ENCODE measurements around the gene PHRF1.

Gene PHRF1

GRCh38 chr11:592501-592900 is 16.2 kb downstream of the PHRF1 start:
- H3K27ac ChIP-seq (ENCODE audit: low read depth, low read length): no peak overlapping the region
- H3K4me1 ChIP-seq (ENCODE audit: control insufficient read depth, insufficient read depth, low read length, unreplicated experiment): peaks cover 8% of the 10 kb centered on the region
- peaks cover 29% of the 10 kb centered on the region for H3K36me3 ChIP-seq (ENCODE audit: insufficient read depth, low read length)

GRCh38 chr11:592918-593317 is 16.6 kb downstream of the PHRF1 start:
- no peak overlapping the region for H2AFZ ChIP-seq (ENCODE audit: low read length, unreplicated experiment)
- H3K36me3 ChIP-seq (ENCODE audit: insufficient read depth, low read length): peaks cover 29% of the 10 kb centered on the region
- no peaks in the 10 kb centered on the region for H3K27me3 ChIP-seq (ENCODE audit: insufficient read depth, low read length)

More at GRCh38 chr11:592501-592900, 16.2 kb downstream of the PHRF1 start:
- H3K79me2 ChIP-seq (ENCODE audit: control insufficient read depth, insufficient read depth, low read length, unreplicated experiment): peaks cover 44% of the 10 kb centered on the region
- no peak overlapping the region for H3K4me3 ChIP-seq (ENCODE audit: low read depth, low read length)
- no peak overlapping the region for H2AFZ ChIP-seq (ENCODE audit: low read length, unreplicated experiment)
- H3K27me3 ChIP-seq (ENCODE audit: insufficient read depth, low read length): no peaks in the 10 kb centered on the region

GRCh38 chr11:593347-593746 is 17.1 kb downstream of the PHRF1 start:
- Histone ChIP-seq H2AFZ (ENCODE audit: low read length, unreplicated experiment) (no peak overlapping the region), H3K4me1 (ENCODE audit: control insufficient read depth, insufficient read depth, low read length, unreplicated experiment) (peaks cover under 1% of the 10 kb centered on the region), H3K27ac (ENCODE audit: low read depth, low read length) (no peak overlapping the region), H3K27me3 (ENCODE audit: insufficient read depth, low read length) (no peaks in the 10 kb centered on the region), H3K36me3 (ENCODE audit: insufficient read depth, low read length) (peaks cover 29% of the 10 kb centered on the region), H3K4me3 (ENCODE audit: low read depth, low read length) (no peak overlapping the region), H3K79me2 (ENCODE audit: control insufficient read depth, insufficient read depth, low read length, unreplicated experiment) (peaks cover 44% of the 10 kb centered on the region)

More at GRCh38 chr11:592918-593317, 16.6 kb downstream of the PHRF1 start:
- H3K27ac ChIP-seq (ENCODE audit: low read depth, low read length): no peak overlapping the region
- H3K4me1 ChIP-seq (ENCODE audit: control insufficient read depth, insufficient read depth, low read length, unreplicated experiment): peaks cover 4% of the 10 kb centered on the region
- peaks cover 44% of the 10 kb centered on the region for H3K79me2 ChIP-seq (ENCODE audit: control insufficient read depth, insufficient read depth, low read length, unreplicated experiment)
- H3K4me3 ChIP-seq (ENCODE audit: low read depth, low read length): no peak overlapping the region

- H3K36me3 ChIP-seq (ENCODE audit: insufficient read depth, low read length): peaks cover 33% of the 10 kb centered on the region
- no peaks in the 10 kb centered on the region for H3K27me3 ChIP-seq (ENCODE audit: insufficient read depth, low read length)
- H3K27ac ChIP-seq (ENCODE audit: low read depth, low read length): no peak overlapping the region
- H3K4me1 ChIP-seq (ENCODE audit: control insufficient read depth, insufficient read depth, low read length, unreplicated experiment): no peaks in the 10 kb centered on the region
- H3K79me2 ChIP-seq (ENCODE audit: control insufficient read depth, insufficient read depth, low read length, unreplicated experiment): peaks cover 28% of the 10 kb centered on the region
- no peak overlapping the region for H2AFZ ChIP-seq (ENCODE audit: low read length, unreplicated experiment)
- H3K4me3 ChIP-seq (ENCODE audit: low read depth, low read length): no peak overlapping the region
Observed at GRCh38 chr11:595400-595799, 19.1 kb downstream of the PHRF1 start.

- H2AFZ ChIP-seq (ENCODE audit: low read length, unreplicated experiment): no peak overlapping the region
- H3K4me1 ChIP-seq (ENCODE audit: control insufficient read depth, insufficient read depth, low read length, unreplicated experiment): no peaks in the 10 kb centered on the region
- H3K27me3 ChIP-seq (ENCODE audit: insufficient read depth, low read length): no peaks in the 10 kb centered on the region
- H3K4me3 ChIP-seq (ENCODE audit: low read depth, low read length): no peak overlapping the region
- peaks cover 32% of the 10 kb centered on the region for H3K36me3 ChIP-seq (ENCODE audit: insufficient read depth, low read length)
- no peak overlapping the region for H3K27ac ChIP-seq (ENCODE audit: low read depth, low read length)
- peaks cover 23% of the 10 kb centered on the region for H3K79me2 ChIP-seq (ENCODE audit: control insufficient read depth, insufficient read depth, low read length, unreplicated experiment)
Observed at GRCh38 chr11:596374-596773, 20.1 kb downstream of the PHRF1 start.

- H3K27me3 ChIP-seq (ENCODE audit: insufficient read depth, low read length): no peaks in the 10 kb centered on the region
- no peaks in the 10 kb centered on the region for H3K4me1 ChIP-seq (ENCODE audit: control insufficient read depth, insufficient read depth, low read length, unreplicated experiment)
- no peak overlapping the region for H2AFZ ChIP-seq (ENCODE audit: low read length, unreplicated experiment)
- H3K4me3 ChIP-seq (ENCODE audit: low read depth, low read length): no peak overlapping the region
- H3K79me2 ChIP-seq (ENCODE audit: control insufficient read depth, insufficient read depth, low read length, unreplicated experiment): peaks cover 19% of the 10 kb centered on the region
- peaks cover 33% of the 10 kb centered on the region for H3K36me3 ChIP-seq (ENCODE audit: insufficient read depth, low read length)
- no peak overlapping the region for H3K27ac ChIP-seq (ENCODE audit: low read depth, low read length)
Observed at GRCh38 chr11:597166-597725, 21.0 kb downstream of the PHRF1 start.

GRCh38 chr11:598005-598680 is 21.9 kb downstream of the PHRF1 start:
- Histone ChIP-seq H3K36me3 (ENCODE audit: insufficient read depth, low read length) (peaks cover 24% of the 10 kb centered on the region), H3K79me2 (ENCODE audit: control insufficient read depth, insufficient read depth, low read length, unreplicated experiment) (peaks cover 19% of the 10 kb centered on the region), H3K27me3 (ENCODE audit: insufficient read depth, low read length) (no peaks in the 10 kb centered on the region), H3K4me3 (ENCODE audit: low read depth, low read length) (no peak overlapping the region), H2AFZ (ENCODE audit: low read length, unreplicated experiment) (no peak overlapping the region), H3K4me1 (ENCODE audit: control insufficient read depth, insufficient read depth, low read length, unreplicated experiment) (no peaks in the 10 kb centered on the region), H3K27ac (ENCODE audit: low read depth, low read length) (no peak overlapping the region)

- H3K36me3 ChIP-seq (ENCODE audit: insufficient read depth, low read length): peaks cover 25% of the 10 kb centered on the region
- H3K4me3 ChIP-seq (ENCODE audit: low read depth, low read length): no peak overlapping the region
- H3K27ac ChIP-seq (ENCODE audit: low read depth, low read length): no peak overlapping the region
- no peak overlapping the region for H2AFZ ChIP-seq (ENCODE audit: low read length, unreplicated experiment)
- H3K27me3 ChIP-seq (ENCODE audit: insufficient read depth, low read length): no peaks in the 10 kb centered on the region
- H3K4me1 ChIP-seq (ENCODE audit: control insufficient read depth, insufficient read depth, low read length, unreplicated experiment): no peaks in the 10 kb centered on the region
- peaks cover 3% of the 10 kb centered on the region for H3K79me2 ChIP-seq (ENCODE audit: control insufficient read depth, insufficient read depth, low read length, unreplicated experiment)
Observed at GRCh38 chr11:601573-602245, 25.4 kb downstream of the PHRF1 start.

GRCh38 chr11:603154-603553 is 26.9 kb downstream of the PHRF1 start:
- Histone ChIP-seq H3K4me3 (ENCODE audit: low read depth, low read length) (no peak overlapping the region), H3K27ac (ENCODE audit: low read depth, low read length) (no peak overlapping the region), H3K27me3 (ENCODE audit: insufficient read depth, low read length) (no peaks in the 10 kb centered on the region), H3K36me3 (ENCODE audit: insufficient read depth, low read length) (peaks cover 27% of the 10 kb centered on the region), H3K4me1 (ENCODE audit: control insufficient read depth, insufficient read depth, low read length, unreplicated experiment) (no peaks in the 10 kb centered on the region), H3K79me2 (ENCODE audit: control insufficient read depth, insufficient read depth, low read length, unreplicated experiment) (peaks cover 3% of the 10 kb centered on the region), H2AFZ (ENCODE audit: low read length, unreplicated experiment) (no peak overlapping the region)

GRCh38 chr11:605286-606129 is 29.2 kb downstream of the PHRF1 start:
- Histone ChIP-seq H3K36me3 (ENCODE audit: insufficient read depth, low read length) (peaks cover 18% of the 10 kb centered on the region; the same call in 1 of the 2 replicates), H3K4me1 (ENCODE audit: control insufficient read depth, insufficient read depth, low read length, unreplicated experiment) (no peaks in the 10 kb centered on the region), H3K79me2 (ENCODE audit: control insufficient read depth, insufficient read depth, low read length, unreplicated experiment) (peaks cover 5% of the 10 kb centered on the region), H3K4me3 (ENCODE audit: low read depth, low read length) (no peak overlapping the region), H3K27ac (ENCODE audit: low read depth, low read length) (no peak overlapping the region), H3K27me3 (ENCODE audit: insufficient read depth, low read length) (no peaks in the 10 kb centered on the region), H2AFZ (ENCODE audit: low read length, unreplicated experiment) (no peak overlapping the region)

Data from ACC112 (cell line).